H1 (cell line): Measurements from ENCODE around the gene SRSF2. TPM values are rescaled to one million over a fixed set of nuclear protein-coding genes. Genes with fewer than 3 reads are reported as not detected.

Experiments used
- ASH2L ChIP-seq: fragments of 200-600, 300-600 bp; sonication (generic); IDR thresholded peaks from one replicate; pipeline ENCODE4 v1.7.1; 2017; ENCODE audit warnings: low read length
- BCL11A ChIP-seq, 2 experiments: IDR thresholded peaks; one replicate each; pipeline ENCODE4 v1.6.1; 2011; ENCODE audit warnings: low read depth in 2 of 2, low read length in 2 of 2, mild to moderate bottlenecking in 2 of 2
- CHD1 ChIP-seq: IDR thresholded peaks from 2 replicates; pipeline ENCODE4 v1.6.1; 2012; ENCODE audit warnings: low read depth, low read length, improper control_type of control experiment
- CREB1 ChIP-seq: IDR thresholded peaks from 2 replicates; pipeline ENCODE4 v1.6.1; 2012; ENCODE audit warnings: inconsistent platforms
- EP300 ChIP-seq, 2 experiments: IDR thresholded peaks; 1 replicate in 1 of 2; 2 replicates in 1 of 2; pipeline ENCODE4 v1.6.1; 2011 to 2012; ENCODE audit warnings: low read depth in 2 of 2, low read length in 2 of 2, mild to moderate bottlenecking in 2 of 2, borderline replicate concordance in 1 of 2, inconsistent platforms in 1 of 2, moderate library complexity in 1 of 2
- GTF2F1 ChIP-seq: IDR thresholded peaks from 2 replicates; pipeline ENCODE4 v1.6.1; 2012; ENCODE audit warnings: low read depth, low read length, improper control_type of control experiment, borderline replicate concordance
- JUN ChIP-seq: IDR thresholded peaks from 2 replicates; pipeline ENCODE4 v1.6.1; 2011; ENCODE audit warnings: low read depth, mild to moderate bottlenecking, improper control_type of control experiment, low read length
- JUND ChIP-seq: IDR thresholded peaks from 2 replicates; pipeline ENCODE4 v1.6.1; 2011; ENCODE audit warnings: mild to moderate bottlenecking, improper control_type of control experiment, low read length
- MAFK ChIP-seq: IDR thresholded peaks from 2 replicates; pipeline ENCODE4 v1.6.1; 2012; ENCODE audit warnings: low read depth, mild to moderate bottlenecking, improper control_type of control experiment, low read length
- NANOG ChIP-seq: IDR thresholded peaks from 2 replicates; pipeline ENCODE4 v1.6.1; 2011; ENCODE audit warnings: low read length, low read depth, mild to moderate bottlenecking, inconsistent platforms; ENCODE audit not compliant: insufficient read depth, poor library complexity, severe bottlenecking
- POU5F1 ChIP-seq: IDR thresholded peaks from 2 replicates; pipeline ENCODE4 v1.6.1; 2011; ENCODE audit warnings: low read depth, mild to moderate bottlenecking, low read length, moderate library complexity
- RNF2 ChIP-seq: fragments of 200-900, 300-1000 bp; sonication (generic); IDR thresholded peaks from 2 replicates; pipeline ENCODE4 v1.7.1; 2016; ENCODE audit warnings: borderline replicate concordance, low read depth, mild to moderate bottlenecking, antibody characterized with exemption, low read length; ENCODE audit not compliant: poor library complexity, severe bottlenecking; ENCODE audit errors: missing control alignments
- SAP30 ChIP-seq: fragments of 300-600 bp; sonication (generic); IDR thresholded peaks from 2 replicates; pipeline ENCODE4 v1.7.1; 2012; ENCODE audit warnings: low read length, moderate library complexity, mild to moderate bottlenecking, inconsistent platforms; ENCODE audit not compliant: insufficient read depth, insufficient replicate concordance
- SP2 ChIP-seq: IDR thresholded peaks from 2 replicates; pipeline ENCODE4 v1.6.1; 2012; ENCODE audit warnings: mild to moderate bottlenecking, low read length, inconsistent platforms
- TCF12 ChIP-seq: IDR thresholded peaks from 2 replicates; pipeline ENCODE4 v1.6.1; 2011; ENCODE audit warnings: low read depth, mild to moderate bottlenecking, low read length
- TEAD4 ChIP-seq: IDR thresholded peaks from 2 replicates; pipeline ENCODE4 v1.6.1; 2012; ENCODE audit warnings: low read depth, low read length, inconsistent platforms, mixed read lengths
- YY1 ChIP-seq: IDR thresholded peaks from 2 replicates; pipeline ENCODE4 v1.6.1; 2011; ENCODE audit warnings: low read depth, mild to moderate bottlenecking, low read length
- polyA plus RNA-seq, 7 experiments: library from polyadenylated mRNA; depleted of rRNA in 3 of 7; stranded (reverse) in 5 of 7; unstranded in 2 of 7; fragments of >200 nt in 5 of 7; fragments of 200-250 nt in 2 of 7; gene quantifications; 1 replicate in 5 of 7; 2 replicates in 1 of 7; 4 replicates in 1 of 7; pipeline versions ENCODE4 v1.2.1 to v1.2.3, GENCODE V29; 2011 to 2013; ENCODE audit warnings: missing spikeins in 2 of 7, mixed read lengths in 2 of 7
- total RNA-seq: library from RNA; stranded (reverse); fragmentation: NEBNext Ultra II Directional; extraction: Animal tissue kit (Norgen Biotek cat#: 25700); gene quantifications from 2 replicates; pipeline ENCODE4 v1.2.1, GENCODE V29; 2021
- TF ChIP-seq, protein P1 (sequence below): IDR thresholded peaks from 2 replicates; pipeline ENCODE4 v1.6.1; 2012; ENCODE audit warnings: inconsistent platforms
- TF ChIP-seq, protein P2 (sequence below): IDR thresholded peaks from 2 replicates; pipeline ENCODE4 v1.6.1; 2011; ENCODE audit warnings: low read depth, mild to moderate bottlenecking, low read length; ENCODE audit not compliant: insufficient read depth
- TF ChIP-seq, protein P3 (sequence below): IDR thresholded peaks from 2 replicates; pipeline ENCODE4 v1.6.1; 2012; ENCODE audit warnings: inconsistent platforms

Gene SRSF2
- total and polyA plus RNA-seq, 2 of the 8 experiments (the other 6 are each of a cell fraction or from before 2014, with no cell fraction given) = 397 to 401 TPM

DNA sequence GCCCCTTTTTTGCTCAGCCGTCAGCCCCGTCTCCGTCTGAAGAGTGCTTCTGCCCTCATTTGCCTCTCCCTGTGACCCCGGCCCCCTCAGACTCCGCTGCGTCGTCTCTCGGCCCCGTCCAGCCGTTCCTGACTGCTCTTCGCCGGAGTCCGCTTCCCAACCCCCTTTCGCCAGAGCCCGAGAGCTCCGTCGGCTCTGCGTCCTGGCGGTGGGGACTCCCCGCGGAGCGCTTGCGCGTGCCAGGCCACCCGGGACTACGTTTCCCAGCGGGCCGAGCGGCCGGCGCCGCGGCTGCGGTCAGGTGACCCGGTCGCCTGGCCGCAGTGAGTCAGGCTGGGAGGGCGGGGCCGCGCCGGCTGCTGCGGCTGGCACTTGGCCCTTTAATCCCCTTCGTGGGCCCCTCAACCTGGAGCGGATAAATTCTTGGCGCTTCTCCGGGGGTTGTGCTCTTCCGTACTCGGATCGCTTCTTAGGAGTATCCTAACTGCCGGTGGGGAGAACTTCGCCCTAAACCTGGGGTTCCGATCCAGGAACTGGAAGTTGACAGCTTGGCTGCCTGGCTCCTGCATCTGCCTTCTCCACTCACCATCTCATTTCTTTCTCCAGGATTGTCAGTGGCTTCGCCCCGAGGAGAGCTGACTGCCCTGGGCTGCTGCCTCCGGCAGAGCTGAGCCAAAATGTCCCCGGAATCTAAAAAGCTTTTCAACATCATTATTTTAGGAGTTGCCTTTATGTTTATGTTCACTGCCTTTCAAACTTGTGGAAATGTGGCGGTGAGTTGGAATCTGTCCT is 741 bp upstream of the SRSF2 start, which contains the start of gene MFSD11 (continued):
- TF ChIP-seq, protein P1, sequence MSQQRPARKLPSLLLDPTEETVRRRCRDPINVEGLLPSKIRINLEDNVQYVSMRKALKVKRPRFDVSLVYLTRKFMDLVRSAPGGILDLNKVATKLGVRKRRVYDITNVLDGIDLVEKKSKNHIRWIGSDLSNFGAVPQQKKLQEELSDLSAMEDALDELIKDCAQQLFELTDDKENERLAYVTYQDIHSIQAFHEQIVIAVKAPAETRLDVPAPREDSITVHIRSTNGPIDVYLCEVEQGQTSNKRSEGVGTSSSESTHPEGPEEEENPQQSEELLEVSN = no peak
- no peak for TF ChIP-seq BCL11A (IDR thresholded peaks at IDR 0.05; ENCODE audit: low read depth in 2 of 2, low read length in 2 of 2)
- peak; percentile 61; the same call in 1 of the 2 replicates for TF ChIP-seq CREB1
- no peak for TF ChIP-seq RNF2
- no peak for TF ChIP-seq CHD1
- TF ChIP-seq, protein P2, sequence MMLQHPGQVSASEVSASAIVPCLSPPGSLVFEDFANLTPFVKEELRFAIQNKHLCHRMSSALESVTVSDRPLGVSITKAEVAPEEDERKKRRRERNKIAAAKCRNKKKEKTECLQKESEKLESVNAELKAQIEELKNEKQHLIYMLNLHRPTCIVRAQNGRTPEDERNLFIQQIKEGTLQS = peak; percentile 90
- no peak for TF ChIP-seq JUN
- TF ChIP-seq SAP30 = peak; percentile 66
- TF ChIP-seq, protein P3, sequence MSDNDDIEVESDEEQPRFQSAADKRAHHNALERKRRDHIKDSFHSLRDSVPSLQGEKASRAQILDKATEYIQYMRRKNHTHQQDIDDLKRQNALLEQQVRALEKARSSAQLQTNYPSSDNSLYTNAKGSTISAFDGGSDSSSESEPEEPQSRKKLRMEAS = peak; percentile 64
- TF ChIP-seq GTF2F1 = no peak
- TF ChIP-seq SP2 = no peak
- TF ChIP-seq NANOG = no peak
- no peak for TF ChIP-seq YY1
- TF ChIP-seq TCF12 = 0 out of 2 replicates have a peak, but pooled peaks have one; percentile 67
- TF ChIP-seq MAFK = no peak; the same call in 1 of the 2 replicates
- peak in 1 of 2 experiments; percentile 56; a peak in 1 of 3 replicates for TF ChIP-seq EP300 (IDR thresholded peaks at IDR 0.05; ENCODE audit: borderline replicate concordance in 1 of 2, low read depth in 2 of 2, low read length in 2 of 2)
- TF ChIP-seq POU5F1 = no peak
- TF ChIP-seq TEAD4 = peak; percentile 20
- TF ChIP-seq ASH2L = peak; percentile 79
- TF ChIP-seq JUND = peak; percentile 87
